OCI-M1 (cell line): Measurements from ENCODE around the gene GPR137.

Source experiments
- DNase-seq: peaks from one replicate; lab custom pipeline; 2025; lab: John Stamatoyannopoulos, UW

The GPR137 gene

GRCh38 chr11:64264371-64264852 lies 21.2 kb upstream of the GPR137 start:
- DNase-seq: no peak

DNA sequence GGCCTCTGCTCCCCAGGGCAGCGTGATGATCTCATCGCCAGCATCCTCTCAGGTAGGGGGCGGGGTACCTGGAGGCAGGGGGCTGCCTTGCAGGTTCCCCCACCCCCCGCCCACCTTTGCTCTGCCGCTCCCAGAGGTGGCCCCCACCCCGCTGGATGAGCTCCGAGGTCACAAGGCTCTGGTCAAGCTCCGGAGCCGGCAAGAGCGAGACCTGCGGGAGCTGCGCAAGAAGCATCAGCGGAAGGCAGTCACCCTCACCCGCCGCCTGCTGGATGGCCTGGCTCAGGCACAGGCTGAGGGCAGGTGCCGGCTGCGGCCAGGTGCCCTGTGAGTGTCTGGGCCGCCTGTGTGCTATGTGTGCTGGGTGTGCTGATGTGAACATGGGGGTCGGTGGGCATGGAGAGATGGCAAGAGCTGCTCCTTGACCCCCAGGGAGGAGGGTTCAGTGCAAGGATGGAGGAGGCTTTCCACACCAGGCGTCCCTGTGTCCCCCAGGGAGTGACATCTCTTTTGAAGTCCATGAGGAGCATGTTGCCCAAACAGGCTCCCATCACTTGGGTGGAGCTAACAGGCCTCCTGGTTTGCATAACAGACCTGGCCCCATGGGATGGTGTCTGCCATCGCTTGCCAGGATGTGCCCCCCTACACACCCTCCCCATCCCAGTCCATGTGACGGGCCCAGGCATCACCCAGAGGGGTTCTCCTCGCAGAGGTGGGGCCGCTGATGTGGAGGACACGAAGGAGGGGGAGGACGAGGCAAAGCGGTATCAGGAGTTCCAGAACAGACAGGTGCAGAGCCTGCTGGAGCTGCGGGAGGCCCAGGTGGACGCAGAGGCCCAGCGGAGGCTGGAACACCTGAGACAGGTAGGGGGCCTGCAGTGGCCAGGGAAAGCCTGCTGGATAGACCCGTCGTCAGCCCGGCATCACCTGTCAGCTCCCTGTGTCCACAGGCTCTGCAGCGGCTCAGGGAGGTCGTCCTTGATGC lies 20.2 kb upstream of the GPR137 start:
- DNase-seq: no peak

DNA sequence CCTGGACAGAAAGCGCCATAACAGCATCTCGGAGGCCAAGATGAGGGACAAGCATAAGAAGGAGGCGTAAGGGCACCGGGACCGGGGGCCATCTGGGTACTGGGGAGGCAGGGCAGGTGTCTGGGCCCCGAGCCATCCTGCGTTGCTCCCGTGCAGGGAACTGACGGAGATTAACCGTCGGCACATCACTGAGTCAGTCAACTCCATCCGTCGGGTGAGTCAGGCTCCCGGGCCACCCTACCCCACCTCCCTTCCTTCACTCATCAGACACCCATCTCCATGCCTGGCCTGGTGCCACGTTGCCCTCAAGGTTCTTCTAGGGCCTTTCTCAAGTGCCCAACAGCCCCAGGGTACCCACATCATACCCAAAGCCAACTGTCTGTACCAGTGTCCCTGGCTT lies 19.3 kb upstream of the GPR137 start:
- DNase-seq: no peak

DNA sequence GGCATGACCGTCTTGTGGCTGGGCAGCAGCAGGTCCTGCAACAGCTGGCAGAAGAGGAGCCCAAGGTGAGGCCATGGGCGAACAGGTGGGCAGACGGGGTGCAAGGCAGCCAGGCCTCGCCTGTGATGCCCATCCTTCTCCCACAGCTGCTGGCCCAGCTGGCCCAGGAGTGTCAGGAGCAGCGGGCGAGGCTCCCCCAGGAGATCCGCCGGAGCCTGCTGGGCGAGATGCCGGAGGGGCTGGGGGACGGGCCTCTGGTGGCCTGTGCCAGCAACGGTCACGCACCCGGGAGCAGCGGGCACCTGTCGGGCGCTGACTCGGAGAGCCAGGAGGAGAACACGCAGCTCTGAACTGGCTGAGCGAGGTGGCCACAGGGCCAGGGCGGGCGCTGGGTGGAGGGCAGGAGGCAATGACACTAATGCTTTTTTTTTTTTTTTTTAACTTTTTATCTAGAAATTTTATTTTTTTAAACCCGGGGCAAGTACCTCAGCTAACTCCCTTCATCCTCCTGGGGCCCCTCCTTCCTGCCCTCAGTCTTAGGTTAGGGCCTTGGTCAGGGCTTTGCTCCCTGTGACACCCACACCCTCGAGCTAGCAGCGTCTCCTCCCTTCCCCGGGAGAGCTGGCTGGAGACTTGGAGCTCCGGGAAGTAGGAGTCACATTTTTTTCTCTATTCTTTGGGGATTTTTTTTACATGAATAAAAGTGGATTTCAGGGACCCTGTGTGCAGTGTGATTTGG lies 18.3 kb upstream of the GPR137 start:
- DNase-seq: no peak

- DNase-seq: no peak
Measured at GRCh38 chr11:64268025-64268892, 17.4 kb upstream of the GPR137 start.

DNA sequence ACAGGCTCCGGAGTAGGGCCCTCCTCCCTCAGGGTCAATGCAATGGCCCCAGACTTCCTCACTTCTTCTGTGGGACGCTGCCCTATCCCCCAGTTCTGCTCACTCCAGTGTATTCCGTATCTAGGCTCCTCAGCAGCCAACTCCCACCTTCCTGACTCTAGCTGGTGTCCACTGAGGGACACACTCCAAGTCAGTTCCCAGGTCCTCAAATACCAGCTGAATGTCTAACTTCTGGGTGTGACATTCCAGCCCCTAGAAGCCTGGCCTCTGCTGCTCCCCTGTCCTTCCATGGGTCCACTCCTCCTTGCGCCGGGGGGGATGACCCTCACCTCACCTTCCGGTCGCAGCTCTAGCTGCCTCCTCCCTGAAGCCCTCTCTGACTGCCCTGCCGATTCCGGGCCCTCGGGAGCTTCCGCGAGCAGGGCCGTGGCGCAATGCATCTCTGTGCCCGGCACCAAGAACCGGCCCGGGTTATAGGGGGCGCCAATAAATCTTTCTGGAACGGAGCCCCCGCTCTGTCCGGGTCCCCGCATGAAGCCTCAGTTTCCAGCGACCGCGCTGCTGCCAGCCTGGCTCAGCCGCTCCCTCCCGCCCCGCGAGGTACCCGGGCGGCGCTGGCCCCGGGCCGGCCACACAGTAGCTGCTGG lies 16.6 kb upstream of the GPR137 start:
- peak; percentile 81 for DNase-seq

DNA sequence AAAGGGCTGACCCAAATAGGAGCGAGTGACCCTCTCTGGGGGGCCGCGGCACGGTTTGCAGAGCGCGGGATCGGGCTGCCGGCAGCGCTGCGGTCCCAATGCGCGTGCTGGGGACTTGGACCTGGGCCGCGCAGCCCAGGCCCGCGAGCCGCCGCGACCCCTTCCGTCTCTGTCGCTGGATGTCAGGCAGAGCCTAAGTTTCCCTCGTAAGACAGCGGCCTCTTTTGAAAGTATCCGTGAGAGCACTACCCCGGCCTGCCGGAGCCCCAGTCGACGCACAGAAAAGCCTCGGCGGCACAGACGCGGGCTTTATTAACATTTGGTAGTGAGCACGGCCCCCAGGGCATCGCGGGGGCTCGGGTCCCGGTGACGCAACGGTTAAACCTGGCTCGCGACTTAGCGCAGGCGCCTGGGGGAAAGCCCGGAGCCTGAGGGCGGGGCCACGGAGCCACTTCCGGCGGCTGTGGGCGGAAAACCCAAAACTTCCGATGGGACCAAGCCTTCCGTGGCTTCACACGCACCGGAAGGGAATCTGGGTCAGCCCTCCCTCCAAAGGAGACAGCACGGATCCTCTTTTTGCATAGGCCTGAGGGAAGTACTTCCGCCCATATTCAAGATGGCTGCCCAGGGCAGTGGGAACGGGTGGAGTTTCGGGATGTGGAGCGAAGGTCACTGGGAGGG lies 16.0 kb upstream of the GPR137 start:
- peak; percentile 99 for DNase-seq

DNA sequence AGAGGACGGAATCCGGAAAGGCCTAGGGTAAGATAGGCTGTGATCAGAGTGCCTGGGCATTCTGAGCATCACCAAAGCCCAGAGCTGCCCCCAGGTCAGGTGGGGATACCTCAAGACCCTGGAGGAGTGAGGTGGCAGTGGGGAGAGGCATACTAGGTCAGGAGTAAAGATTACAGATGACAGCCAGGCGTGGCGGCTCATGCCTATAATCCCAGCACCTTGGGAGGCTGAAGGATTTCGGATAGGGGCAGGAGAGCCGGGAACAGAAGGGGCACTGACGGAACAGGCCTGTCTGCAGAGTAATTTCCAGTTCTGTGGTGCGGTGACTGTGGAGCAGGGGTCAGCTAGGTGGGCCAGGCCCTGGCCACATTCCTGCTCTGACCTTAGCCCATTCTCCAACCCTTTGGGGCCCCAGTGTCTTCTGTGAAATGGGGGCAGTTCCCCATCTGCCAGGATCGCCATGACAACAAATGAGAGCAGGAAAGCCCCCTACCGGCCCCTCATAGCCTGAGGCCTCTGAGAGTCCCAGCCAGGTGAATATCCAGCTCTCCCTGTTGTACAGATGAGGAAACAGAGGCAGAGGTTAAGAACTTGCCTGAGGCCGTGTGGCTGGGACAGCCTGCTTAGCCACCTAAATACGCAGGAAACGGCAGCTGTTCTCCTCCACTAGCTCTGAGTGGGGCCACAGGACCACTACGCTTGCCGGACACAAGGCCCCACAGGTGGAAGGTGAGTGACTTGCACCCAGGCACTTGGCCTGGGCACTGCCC lies 10.4 kb upstream of the GPR137 start:
- no peak for DNase-seq

GRCh38 chr11:64275841-64276240 lies 9.8 kb upstream of the GPR137 start:
- DNase-seq: no peak

DNA sequence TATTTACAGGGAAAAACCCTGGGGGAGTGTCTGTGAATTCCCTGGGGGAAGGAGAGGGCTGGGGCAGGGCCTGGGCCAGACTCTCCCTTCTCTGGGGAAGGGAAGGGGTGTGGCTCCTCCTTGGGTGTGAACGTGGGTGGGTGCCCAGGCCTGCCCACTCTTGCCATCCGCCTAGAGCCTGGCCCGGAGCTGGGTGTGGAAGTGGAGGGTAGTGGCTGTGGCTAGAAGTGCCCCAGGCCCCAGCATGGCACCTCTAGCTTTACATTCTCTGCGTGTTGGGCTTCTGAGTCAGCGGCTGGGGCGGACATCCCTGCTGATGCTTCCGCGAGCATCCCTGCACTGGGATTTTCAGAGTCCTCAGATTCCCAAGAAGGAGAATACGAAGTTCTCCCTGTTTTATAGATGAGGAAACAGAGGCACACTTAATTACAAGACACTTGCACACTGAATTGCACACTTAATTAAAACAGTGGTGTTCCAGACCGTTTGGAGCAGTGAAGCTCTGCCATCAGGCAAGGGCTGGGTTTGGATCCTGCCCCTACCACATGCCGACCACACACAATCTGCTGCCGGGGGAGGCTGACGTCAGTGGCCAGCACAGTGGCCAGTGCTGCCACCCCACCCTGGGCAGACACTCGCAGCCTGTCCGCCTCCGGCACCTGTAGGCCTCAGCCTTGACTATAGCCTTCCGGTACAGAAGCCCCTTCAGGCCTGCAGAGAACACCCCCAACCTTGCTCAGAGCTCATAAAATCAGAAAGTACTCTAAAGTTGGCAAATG lies 8.8 kb upstream of the GPR137 start:
- no peak for DNase-seq

GRCh38 chr11:64278576-64279190 lies 7.0 kb upstream of the GPR137 start:
- DNase-seq: no peak

GRCh38 chr11:64281957-64282770 lies 3.5 kb upstream of the GPR137 start:
- DNase-seq: no peak

GRCh38 chr11:64283092-64283491 lies 2.6 kb upstream of the GPR137 start:
- no peak for DNase-seq

DNA sequence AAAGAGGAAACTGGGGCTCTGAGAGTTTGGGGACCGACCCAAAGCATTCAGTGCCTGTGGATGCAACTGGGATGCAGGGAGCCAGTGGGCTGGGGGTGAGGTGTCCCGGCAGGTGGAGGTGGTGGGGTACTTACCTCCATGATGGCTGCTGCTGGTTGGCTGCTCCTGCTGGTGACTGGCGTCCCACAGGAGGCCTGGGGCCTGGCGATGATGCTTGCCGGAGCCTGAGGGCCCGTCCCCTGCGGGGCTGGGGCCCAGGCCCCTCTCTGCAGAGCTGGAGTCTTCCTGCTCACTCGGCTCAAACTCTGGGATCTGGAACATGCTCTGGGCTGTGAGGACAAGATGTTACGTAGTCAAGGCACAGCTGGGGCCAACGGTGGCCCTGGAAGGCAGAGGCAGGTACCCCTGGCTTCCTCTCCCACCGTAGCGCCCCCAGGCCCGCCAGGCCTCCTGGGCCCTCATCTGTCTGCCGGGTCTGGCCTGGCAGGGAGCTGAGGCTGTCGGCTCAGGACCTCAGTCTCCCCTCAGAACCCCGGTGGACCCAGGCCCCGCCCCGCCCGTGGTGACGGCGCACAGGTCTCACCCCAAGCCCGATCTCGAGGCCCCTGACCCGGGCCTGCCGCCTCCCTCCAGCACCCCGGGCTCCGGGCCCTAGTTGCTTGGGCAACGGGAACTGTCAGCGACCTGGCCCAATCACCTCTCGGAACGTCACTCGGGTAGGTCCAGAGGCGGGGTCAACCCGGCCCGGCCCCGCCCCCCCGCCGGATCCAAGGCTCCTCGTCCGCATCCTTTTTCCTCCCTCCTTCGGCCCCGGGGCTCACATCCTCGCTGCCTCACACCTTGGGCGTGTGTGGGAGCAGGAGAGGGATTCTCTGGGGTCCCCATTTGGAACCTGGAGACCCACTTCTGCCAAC lies 1.3 kb upstream of the GPR137 start, which contains the start of gene BAD:
Gene BAD, minus strand, starts transcription at position 618 of the 914 bp plus-strand sequence. Its CDS starts 297 bp downstream, at position 321.
- peak; percentile 97 for DNase-seq

DNA sequence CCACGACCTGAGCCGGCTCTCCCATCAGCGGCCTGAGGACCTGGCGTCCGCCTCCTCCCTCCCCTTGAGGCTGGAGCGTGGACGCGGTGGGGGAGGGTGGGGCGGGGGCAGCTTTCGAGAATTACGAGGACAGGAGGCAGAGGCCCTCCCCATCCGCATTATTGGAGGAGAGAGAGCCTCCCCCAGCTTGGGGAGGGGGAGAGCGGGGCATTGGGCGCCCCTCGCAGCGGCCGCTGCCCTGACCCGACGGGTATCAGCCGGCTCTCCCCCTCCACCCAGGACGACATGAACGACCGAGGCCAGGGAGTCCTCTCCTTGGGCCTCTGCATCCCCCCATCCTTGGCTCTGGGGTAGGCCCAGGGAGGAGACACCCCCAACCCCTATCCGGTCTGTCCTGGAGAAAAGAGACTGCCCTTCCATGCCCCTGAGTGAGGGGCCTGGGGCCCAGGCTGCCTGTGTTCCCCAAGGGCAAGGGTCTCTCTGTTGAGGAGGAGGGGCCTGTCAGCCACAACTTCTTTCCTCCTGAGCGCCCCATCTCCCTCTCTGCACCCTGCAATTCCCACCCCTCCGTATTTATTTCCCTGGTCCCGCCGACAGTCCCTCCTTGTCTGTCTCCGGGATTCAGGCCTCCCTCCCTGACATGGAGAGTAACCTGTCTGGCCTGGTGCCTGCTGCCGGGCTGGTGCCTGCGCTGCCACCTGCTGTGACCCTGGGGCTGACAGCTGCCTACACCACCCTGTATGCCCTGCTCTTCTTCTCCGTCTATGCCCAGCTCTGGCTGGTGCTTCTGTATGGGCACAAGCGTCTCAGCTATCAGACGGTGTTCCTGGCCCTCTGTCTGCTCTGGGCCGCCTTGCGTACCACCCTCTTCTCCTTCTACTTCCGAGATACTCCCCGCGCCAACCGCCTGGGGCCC lies 495 bp downstream of the GPR137 start:
- DNase-seq: peak; percentile 13

- DNase-seq: no peak
Measured at GRCh38 chr11:64286801-64287159, 1.1 kb downstream of the GPR137 start.
